GM21723 (cell line): Measurements from ENCODE around the gene LITAF.
"Not testable (repeated sequence)": the region's sequence is repeated elsewhere in the genome, so short reads cannot be mapped to it uniquely, and the experiment has no call there.

Source experiments
- ATAC-seq: cut with Tn5 transposase; IDR thresholded peaks from one replicate; pipeline ENCODE4 v1.9.1; 2021; ENCODE audit warnings: mild to moderate bottlenecking, moderate library complexity; ENCODE audit not compliant: unreplicated experiment

Gene LITAF

DNA sequence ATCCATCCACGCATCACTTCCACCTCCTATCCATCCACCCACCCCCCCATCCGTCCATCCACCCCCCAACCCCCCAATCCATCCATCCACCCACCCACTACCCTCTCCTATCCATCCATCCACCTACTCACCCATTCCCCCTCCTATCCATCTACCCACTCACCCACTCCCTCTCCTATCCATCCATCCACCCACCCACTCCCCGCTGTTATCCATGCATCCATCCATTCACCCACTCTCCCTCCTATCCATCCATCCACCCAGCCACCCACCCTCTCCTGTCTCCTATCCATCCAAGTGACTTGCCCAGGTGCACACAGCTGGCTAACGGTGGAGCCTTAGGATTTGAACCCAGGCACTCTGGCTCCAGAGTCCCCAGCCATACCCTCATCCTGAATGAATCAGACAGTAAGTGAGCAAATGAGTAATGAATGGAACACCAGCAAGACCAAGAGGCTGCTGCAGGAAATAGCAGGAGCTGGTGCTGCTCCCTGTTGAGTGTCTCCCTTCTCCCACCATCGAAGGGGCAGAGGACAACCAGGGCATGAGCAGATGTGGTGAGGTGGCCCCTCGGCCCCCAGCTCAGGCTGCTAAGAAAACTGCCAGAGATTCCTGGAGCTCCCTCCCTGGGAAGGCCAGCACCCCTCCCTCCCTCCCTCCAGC lies 62.5 kb downstream of the LITAF start:
- ATAC-seq = no peak

GRCh38 chr16:11521055-11521454 lies 65.7 kb downstream of the LITAF start:
- no peak for ATAC-seq

GRCh38 chr16:11520442-11520841 lies 66.3 kb downstream of the LITAF start:
- no peak for ATAC-seq

DNA sequence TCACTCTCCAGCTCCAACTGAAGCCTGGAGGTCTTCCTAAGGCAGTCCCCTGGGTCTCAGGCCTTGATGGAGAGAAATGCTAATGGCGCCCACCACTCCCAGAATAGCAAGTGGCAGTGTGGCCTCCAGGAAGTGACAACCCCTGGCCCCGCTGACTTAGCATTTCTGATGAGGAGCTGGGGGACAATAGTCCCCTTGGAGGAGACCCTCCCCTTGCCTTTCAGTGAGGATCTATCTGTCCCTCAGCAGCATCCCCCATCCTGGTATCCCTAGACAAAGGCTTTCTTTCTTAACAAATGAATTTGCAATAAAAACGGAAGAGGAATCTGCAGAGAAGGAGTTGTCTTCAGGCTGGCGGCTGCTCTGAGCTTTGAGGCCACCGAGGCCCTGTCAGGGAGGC lies 68.8 kb downstream of the LITAF start:
- no peak for ATAC-seq

GRCh38 chr16:11515540-11516430 lies 70.9 kb downstream of the LITAF start:
- ATAC-seq = no peak

- no peak for ATAC-seq
Measured at GRCh38 chr16:11514283-11514682, 72.4 kb downstream of the LITAF start.

DNA sequence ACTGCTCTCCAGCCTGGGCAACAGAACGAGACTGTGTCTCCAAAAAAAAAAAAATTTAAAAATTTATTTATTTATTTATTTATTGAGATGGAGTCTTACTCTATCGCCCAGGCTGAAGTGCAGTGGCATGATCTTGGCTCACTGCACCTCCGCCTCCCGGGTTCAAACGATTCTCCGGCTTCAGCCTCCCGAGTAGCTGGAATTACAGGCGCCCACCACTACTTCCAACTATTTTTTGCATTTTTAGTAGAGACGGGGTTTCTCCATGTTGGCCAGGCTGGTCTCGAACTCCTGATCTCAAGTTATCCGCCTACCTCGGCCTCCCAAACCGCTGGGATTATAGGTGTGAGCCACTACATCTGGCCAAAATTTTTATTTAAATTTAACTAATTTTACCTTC lies 73.4 kb downstream of the LITAF start:
- ATAC-seq = not testable (repeated sequence)

GRCh38 chr16:11511801-11512200 lies 74.9 kb downstream of the LITAF start:
- no peak for ATAC-seq

DNA sequence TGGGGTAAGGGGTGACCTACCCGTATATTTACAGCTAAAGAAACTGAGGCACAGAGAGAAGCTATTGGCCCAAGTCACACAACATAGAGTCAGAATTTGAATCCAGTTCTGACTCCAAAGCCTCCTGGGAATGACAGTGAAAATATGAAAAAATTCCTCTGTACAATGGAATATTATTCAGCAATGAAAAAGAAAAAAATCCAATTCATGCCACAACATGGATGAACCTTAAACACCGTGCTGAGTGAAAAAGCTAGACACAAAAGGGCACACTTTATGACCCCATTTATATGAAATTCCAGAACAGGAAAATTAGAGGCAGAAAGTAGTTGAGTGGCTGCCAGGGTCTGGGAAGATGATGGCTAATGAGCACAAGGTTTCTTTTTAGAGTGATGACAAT lies 75.4 kb downstream of the LITAF start:
- no peak for ATAC-seq

GRCh38 chr16:11510178-11510973 lies 76.3 kb downstream of the LITAF start:
- no peak for ATAC-seq

DNA sequence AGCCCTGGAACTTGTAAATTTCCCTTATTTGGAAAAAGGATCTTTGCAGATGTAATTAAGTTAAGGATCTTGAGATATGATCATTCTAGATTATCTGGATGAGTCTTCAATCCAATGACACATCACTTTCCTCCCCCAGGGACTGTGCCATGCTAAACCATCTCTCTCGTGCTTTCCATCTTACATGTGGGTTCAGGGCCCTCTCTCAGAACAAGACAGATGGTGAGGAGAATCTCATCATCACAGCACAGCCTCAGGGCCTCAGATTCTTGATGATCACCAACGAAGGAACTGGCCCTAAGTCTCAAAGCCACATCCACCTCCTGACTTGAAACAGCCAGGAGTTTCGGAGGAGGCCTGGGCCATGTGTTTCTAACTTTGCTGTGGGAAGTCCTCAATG lies 78.7 kb downstream of the LITAF start:
- ATAC-seq = no peak

- ATAC-seq = no peak
Measured at GRCh38 chr16:11507350-11507749, 79.4 kb downstream of the LITAF start.

DNA sequence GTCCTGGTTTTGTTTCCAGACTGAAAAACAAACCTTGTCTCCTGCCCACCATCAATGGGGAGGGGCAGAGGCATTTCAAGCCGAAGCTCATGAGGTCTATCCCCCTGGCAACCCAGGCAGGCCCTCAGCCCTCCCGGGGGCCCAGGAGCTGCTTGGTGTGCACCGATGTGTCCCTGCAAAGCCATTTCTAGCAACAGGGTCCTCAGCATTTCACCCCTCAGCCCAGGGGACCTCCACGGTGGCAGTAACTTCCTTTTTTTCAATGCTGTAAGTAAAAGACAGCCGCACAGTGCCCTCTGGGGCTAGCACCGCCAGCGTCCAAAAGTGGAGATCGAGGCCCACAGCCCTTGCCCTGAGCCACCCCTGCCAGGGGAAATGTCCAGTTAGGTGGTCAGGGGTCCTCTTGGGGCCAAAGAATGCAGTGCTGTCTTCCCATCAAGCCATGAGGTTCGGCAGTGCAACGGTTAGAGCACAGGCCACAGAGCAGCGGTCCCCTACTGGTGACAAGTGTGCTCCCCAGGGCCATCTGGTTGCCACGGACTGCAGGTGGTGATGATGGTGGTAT lies 79.9 kb downstream of the LITAF start:
- ATAC-seq = no peak

DNA sequence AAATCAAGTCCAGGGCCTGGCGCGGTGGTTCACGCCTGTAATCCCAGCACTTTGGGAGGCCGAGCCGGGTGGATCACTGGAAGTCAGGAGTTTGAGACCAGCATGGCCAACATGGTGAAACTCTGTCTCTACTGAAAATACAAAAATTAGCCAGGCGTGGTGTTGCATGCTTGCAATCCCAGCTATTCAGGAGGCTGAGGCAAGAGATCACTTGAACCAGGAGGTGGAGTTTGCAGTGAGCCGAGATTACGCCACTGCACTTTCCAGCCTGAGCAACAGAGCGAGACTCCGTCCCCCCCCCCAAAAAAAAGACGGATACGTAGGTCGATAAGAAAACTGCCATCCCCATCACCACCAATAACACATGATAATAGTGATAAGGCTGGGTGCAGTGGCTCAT lies 82.5 kb downstream of the LITAF start:
- ATAC-seq = not testable (repeated sequence)

- no peak for ATAC-seq
Measured at GRCh38 chr16:11503566-11503965, 83.2 kb downstream of the LITAF start.

DNA sequence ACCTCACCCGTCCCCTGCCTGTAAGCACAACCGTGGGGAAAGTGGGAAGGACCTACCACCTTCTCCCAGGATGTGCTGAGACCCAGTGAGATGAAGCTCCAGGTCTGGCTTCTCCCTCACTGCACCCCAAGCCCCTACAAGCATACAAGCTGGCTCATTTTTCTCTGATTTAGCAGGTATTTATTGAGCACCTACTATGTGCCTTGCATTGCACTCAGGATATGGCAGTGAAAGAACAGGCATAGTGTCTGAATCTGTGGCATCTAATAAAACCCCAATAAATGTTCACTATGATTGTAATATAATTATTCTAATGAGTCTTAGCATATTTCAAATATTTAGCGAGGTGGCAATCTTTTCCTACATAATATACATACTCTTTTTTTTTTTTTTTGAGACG lies 84.5 kb downstream of the LITAF start:
- no peak for ATAC-seq

- ATAC-seq = no peak
Measured at GRCh38 chr16:11501632-11502031, 85.1 kb downstream of the LITAF start.

GRCh38 chr16:11500700-11501346 lies 85.9 kb downstream of the LITAF start:
- no peak for ATAC-seq

DNA sequence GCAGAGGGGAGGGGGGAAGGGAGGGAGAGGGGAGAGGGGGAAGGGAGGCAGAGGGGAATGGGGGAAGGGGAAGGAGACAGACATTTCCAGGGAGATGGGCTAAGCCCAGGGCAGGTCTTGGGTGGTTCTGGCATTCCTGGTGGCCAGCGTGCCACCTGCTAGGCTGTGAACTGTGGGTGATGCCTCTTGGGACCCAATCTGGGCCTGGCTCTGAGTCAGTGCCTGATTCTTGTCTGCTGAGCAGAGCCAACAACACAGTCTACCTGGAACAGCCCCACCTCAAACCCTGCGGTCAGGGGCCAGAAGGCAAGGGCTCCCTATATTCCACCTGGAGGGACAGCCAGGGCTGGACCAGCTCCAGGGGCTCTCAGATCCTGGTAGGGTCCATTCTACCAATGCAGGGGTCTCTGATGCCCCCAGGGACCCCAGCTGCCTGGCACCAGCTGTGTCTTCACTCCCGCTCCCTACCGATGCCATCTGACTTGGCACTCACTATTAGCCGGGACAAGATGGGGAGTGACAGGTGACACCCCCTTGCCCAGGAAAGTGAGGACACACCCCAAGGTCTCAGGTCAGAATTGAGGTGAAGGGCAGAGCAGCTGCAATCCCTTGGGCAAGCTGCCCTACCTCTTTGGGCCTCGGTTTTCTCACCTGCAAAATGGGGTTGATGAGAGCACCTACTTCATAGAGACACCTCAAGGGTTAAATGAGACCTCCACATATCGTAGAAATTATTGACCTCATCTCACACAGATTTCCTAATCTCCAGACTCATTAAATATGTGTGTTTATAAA lies 87.2 kb downstream of the LITAF start:
- no peak for ATAC-seq

DNA sequence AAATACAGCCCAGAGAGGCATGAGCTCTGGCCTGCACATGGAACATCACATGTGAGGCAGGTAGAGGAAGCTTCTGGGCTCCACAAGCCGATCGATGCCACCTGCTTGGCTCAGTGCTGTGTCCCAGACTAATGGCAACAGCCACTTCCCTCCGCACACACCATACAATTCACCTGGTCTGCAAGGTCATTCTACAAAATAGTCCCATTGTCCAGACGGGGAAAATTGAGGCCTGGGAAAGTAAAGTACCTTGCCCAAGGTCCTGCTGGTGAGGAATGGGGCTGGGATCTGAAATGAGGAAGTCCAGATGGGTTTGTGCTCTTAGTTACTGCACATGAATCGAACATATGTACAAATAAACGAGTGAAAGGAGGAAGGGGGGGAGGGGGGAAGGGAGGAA lies 88.0 kb downstream of the LITAF start:
- no peak for ATAC-seq
